DND-41 (cell line): ENCODE results near the gene HKDC1.
A peak's percentile ranks its signal among the peaks of the same experiment; 100 is the strongest.

Source experiments
- ATAC-seq: fragments of 200-7000 bp; cut with Tn5 transposase; 3 replicates; pipeline ENCODE4 v1.9.1; 2021; ENCODE audit warnings: low read depth; ENCODE audit not compliant: insufficient read depth
- DNase-seq: peaks from one replicate; pipeline ENCODE4 v3.0.0-alpha.2; 2020
- H2AFZ ChIP-seq: 2 replicates; pipeline ENCODE4 v1.6.0; 2012; ENCODE audit warnings: low read depth, low read length
- H3K27ac ChIP-seq: 2 replicates; pipeline ENCODE4 v1.5.1; 2012; ENCODE audit warnings: low read length, inconsistent platforms
- H3K27me3 ChIP-seq: fragments of 200-600 bp; sonication (generic); 2 replicates; pipeline ENCODE4 v1.6.0; 2012; ENCODE audit warnings: low read length, mild to moderate bottlenecking, inconsistent platforms; ENCODE audit not compliant: insufficient read depth, poor library complexity
- H3K36me3 ChIP-seq: 2 replicates; pipeline ENCODE4 v1.5.1; 2012; ENCODE audit warnings: low read length, inconsistent platforms; ENCODE audit not compliant: insufficient read depth
- H3K4me1 ChIP-seq: 2 replicates; pipeline ENCODE4 v1.5.1; 2012; ENCODE audit warnings: mild to moderate bottlenecking, low read length; ENCODE audit not compliant: insufficient read depth
- H3K4me2 ChIP-seq: 2 replicates; pipeline ENCODE4 v1.6.0; 2012; ENCODE audit warnings: mild to moderate bottlenecking, moderate library complexity, low read length, inconsistent platforms; ENCODE audit not compliant: insufficient read depth
- H3K4me3 ChIP-seq, 2 experiments: fragments of 200-600 bp in 1 of 2; shearing (Covaris generic) in 1 of 2; 2 replicates each; pipeline ENCODE4 v1.5.1; 2012 to 2016; ENCODE audit warnings: inconsistent platforms in 2 of 2, low read length in 2 of 2, mild to moderate bottlenecking in 2 of 2, low read depth in 1 of 2, moderate library complexity in 1 of 2
- H3K79me2 ChIP-seq: 2 replicates; pipeline ENCODE4 v1.6.0; 2012; ENCODE audit warnings: low read length, inconsistent platforms; ENCODE audit not compliant: insufficient read depth
- H3K9ac ChIP-seq: 2 replicates; pipeline ENCODE4 v1.6.0; 2012; ENCODE audit warnings: low read depth, mild to moderate bottlenecking, inconsistent platforms, low read length, moderate library complexity
- H3K9me3 ChIP-seq: 2 replicates; pipeline ENCODE4 v1.5.1; 2012; ENCODE audit warnings: low read length, moderate library complexity, mild to moderate bottlenecking, inconsistent platforms; ENCODE audit not compliant: insufficient read depth, severe bottlenecking
- H4K20me1 ChIP-seq: 2 replicates; pipeline ENCODE4 v1.6.0; 2012; ENCODE audit warnings: low read length; ENCODE audit not compliant: insufficient read depth
- CTCF ChIP-seq: IDR thresholded peaks from 2 replicates; pipeline ENCODE4 v1.5.1; 2012; ENCODE audit warnings: borderline replicate concordance, low read length, moderate library complexity, mild to moderate bottlenecking; ENCODE audit not compliant: poor library complexity, severe bottlenecking; ENCODE audit errors: extremely low read depth
- EZH2 ChIP-seq: IDR thresholded peaks from 3 replicates; pipeline ENCODE4 v1.6.1; 2012; ENCODE audit warnings: borderline replicate concordance, low read depth, mild to moderate bottlenecking, moderate library complexity, low read length, inconsistent platforms; ENCODE audit not compliant: severe bottlenecking

HKDC1 gene

GRCh38 chr10:69179089-69179742 lies 40.9 kb upstream of the HKDC1 start:
- Histone ChIP-seq H3K4me2 (peak overlapping the region; percentile 93), H4K20me1 (peaks cover 15% of the 10 kb centered on the region; the same call in 1 of the 2 replicates), H3K9me3 (no peaks in the 10 kb centered on the region), H3K27me3 (no peaks in the 10 kb centered on the region), H3K27ac (peak overlapping the region; percentile 99), H2AFZ (peak overlapping the region; percentile 93), H3K36me3 (peaks cover 11% of the 10 kb centered on the region), H3K4me3 (peak overlapping the region; percentile 95 to 97), H3K9ac (peak overlapping the region; percentile 96), H3K79me2 (peaks cover 49% of the 10 kb centered on the region), H3K4me1 (peaks cover 39% of the 10 kb centered on the region)
- no peak for TF ChIP-seq EZH2
- no peak for TF ChIP-seq CTCF
- DNase-seq (peak; percentile 15), ATAC-seq (peak; percentile 10; the same call in 1 of the 3 replicates)

GRCh38 chr10:69179743-69180524 lies 40.2 kb upstream of the HKDC1 start, which contains the start of gene SUPV3L1:
SUPV3L1 (plus strand) TSS chr10:69180234; CDS start chr10:69180292, 58 bp downstream.
- peak within 1 kb of the TSS; percentile 93 for H3K4me2 ChIP-seq
- peaks cover 17% of the 10 kb centered on the region for H3K36me3 ChIP-seq
- H4K20me1 ChIP-seq = peaks cover 15% of the 10 kb centered on the region; the same call in 1 of the 2 replicates
- ATAC-seq (peak; percentile 90), DNase-seq (peak; percentile 92)
- H3K4me1 ChIP-seq = peaks cover 39% of the 10 kb centered on the region
- H3K4me3 ChIP-seq = peak within 1 kb of the TSS; percentile 95 to 97
- peaks cover 56% of the 10 kb centered on the region for H3K79me2 ChIP-seq
- TF ChIP-seq CTCF (no peak), EZH2 (no peak)
- peak within 1 kb of the TSS; percentile 96 for H3K9ac ChIP-seq
- peak within 1 kb of the TSS; percentile 99 for H3K27ac ChIP-seq
- H3K9me3 ChIP-seq = no peaks in the 10 kb centered on the region
- peak within 1 kb of the TSS; percentile 93 for H2AFZ ChIP-seq
- H3K27me3 ChIP-seq = no peaks in the 10 kb centered on the region

DNA sequence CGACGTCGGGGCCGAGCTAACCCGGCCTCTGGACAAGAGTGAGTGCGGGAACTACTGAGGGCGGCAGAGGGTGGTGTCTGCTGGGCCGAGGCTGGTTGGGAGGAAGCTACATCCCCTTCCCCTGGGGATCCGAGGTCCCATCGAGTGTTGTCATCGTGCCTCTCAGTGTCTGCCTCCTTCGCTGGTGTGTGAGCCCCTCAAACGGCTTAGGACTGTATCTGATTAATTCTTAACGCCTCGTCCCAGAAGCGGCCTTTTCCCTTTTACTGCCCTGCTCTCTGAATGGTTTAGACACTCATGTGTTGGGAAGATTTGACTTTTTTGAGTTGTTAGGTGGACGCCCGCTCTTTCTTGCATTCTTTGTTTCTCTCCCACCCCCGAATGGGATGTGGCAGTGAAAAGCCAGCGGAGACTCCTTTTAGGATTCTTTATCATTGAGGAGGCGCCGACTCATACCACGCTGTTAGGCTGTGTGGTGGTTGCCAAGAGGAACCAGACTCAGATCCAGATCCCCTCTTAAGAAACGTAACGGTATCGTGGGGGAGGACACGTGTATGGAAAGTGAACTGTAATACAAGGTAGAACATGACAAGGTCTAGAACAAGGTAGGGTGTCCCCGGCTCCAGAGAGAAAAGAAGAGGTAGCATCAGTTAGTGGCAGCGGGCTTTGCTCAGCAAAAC lies 39.5 kb upstream of the HKDC1 start:
- Histone ChIP-seq H3K9me3 (no peaks in the 10 kb centered on the region), H3K4me3 (peak overlapping the region; percentile 95 to 97), H3K4me2 (peak overlapping the region; percentile 93), H4K20me1 (peaks cover 19% of the 10 kb centered on the region; the same call in 1 of the 2 replicates), H3K4me1 (peaks cover 39% of the 10 kb centered on the region), H3K27me3 (no peaks in the 10 kb centered on the region), H2AFZ (peak overlapping the region; percentile 93), H3K79me2 (peaks cover 60% of the 10 kb centered on the region), H3K36me3 (peaks cover 20% of the 10 kb centered on the region), H3K27ac (peak overlapping the region; percentile 99), H3K9ac (peak overlapping the region; percentile 96)
- DNase-seq = no peak
- peak; percentile 47 for ATAC-seq
- TF ChIP-seq CTCF (peak; percentile 30), EZH2 (no peak)
